Measurements from ENCODE around the gene GGNBP2. TPM values are rescaled to one million over a fixed set of nuclear protein-coding genes. Genes with fewer than 3 reads are reported as not detected.

The GGNBP2 gene
- total and polyA plus RNA-seq, 9 donors, result 45.1 to 92.1 (median 66.2) TPM

DNA sequence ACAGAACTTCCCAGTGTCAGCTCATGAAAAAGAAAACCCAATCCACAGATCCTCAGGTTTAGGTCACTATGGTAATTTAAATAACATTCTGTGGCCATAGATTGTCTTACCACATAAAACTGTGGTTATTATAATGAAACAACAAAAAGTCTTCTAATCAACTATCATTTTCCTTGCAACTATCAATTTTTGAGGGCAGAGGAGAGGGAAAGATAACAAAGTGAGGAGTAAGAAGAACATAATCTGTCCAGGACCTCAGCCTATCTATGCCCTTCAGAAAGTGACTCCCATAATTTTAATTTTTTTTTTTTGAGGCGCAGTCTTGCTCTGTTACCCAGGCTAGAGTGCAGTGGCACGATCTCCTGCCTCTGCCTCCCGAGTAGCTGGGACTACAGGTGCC, 4.0 kb upstream of the GGNBP2 start:
- H3K27me3 ChIP-seq, result no peaks in the 10 kb centered on the region
- intact Hi-C loops (cut with DNase I), result no loop called here
- 94 to 99% (median 97%) methylated on average over 3 of the region's 3 CpGs for WGBS, 3 donors
- no peak overlapping the region for H3K4me3 ChIP-seq
- H3K9me3 ChIP-seq, result no peaks in the 10 kb centered on the region
- peaks cover 4% of the 10 kb centered on the region for H3K4me1 ChIP-seq (ENCODE audit: insufficient read depth)
- DNase-seq, result no peak
- no peaks in the 10 kb centered on the region for H3K36me3 ChIP-seq
- no peak for TF ChIP-seq EP300 (IDR thresholded peaks at IDR 0.05)
- TF ChIP-seq POLR2A (IDR thresholded peaks at IDR 0.05), result no peak
- TF ChIP-seq, protein P1, sequence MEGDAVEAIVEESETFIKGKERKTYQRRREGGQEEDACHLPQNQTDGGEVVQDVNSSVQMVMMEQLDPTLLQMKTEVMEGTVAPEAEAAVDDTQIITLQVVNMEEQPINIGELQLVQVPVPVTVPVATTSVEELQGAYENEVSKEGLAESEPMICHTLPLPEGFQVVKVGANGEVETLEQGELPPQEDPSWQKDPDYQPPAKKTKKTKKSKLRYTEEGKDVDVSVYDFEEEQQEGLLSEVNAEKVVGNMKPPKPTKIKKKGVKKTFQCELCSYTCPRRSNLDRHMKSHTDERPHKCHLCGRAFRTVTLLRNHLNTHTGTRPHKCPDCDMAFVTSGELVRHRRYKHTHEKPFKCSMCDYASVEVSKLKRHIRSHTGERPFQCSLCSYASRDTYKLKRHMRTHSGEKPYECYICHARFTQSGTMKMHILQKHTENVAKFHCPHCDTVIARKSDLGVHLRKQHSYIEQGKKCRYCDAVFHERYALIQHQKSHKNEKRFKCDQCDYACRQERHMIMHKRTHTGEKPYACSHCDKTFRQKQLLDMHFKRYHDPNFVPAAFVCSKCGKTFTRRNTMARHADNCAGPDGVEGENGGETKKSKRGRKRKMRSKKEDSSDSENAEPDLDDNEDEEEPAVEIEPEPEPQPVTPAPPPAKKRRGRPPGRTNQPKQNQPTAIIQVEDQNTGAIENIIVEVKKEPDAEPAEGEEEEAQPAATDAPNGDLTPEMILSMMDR (IDR thresholded peaks at IDR 0.05), result no peak
- no peak overlapping the region for H3K27ac ChIP-seq

DNA sequence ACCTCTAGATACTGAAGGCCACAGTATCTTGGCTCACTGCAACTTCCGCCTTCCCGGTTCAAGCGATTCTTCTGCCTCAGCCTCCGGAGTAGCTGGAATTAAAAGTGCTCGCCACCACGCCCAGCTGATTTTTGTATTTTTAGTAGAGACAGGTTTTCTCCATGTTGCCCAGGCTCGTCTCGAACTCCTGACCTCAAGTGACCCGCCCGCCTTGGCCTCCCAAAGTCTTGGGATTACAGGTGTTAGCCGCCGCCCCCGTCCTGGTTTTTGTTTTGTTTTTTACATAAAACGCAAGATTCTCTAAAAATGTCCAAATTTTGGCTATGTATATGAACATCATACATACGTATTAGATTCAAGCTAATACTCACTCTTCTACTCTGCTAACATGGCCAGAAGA, 2.0 kb upstream of the GGNBP2 start:
- no peak for DNase-seq
- H3K27me3 ChIP-seq, result no peaks in the 10 kb centered on the region
- no peaks in the 10 kb centered on the region for H3K36me3 ChIP-seq
- peaks cover 3% of the 10 kb centered on the region for H3K4me1 ChIP-seq (ENCODE audit: insufficient read depth)
- H3K9me3 ChIP-seq, result no peaks in the 10 kb centered on the region
- no peak overlapping the region for H3K4me3 ChIP-seq
- whole genome bisulfite sequencing, 3 donors, result 88 to 91% (median 90%) methylated on average over 15 of the region's 15 CpGs
- no peak overlapping the region for H3K27ac ChIP-seq
- TF ChIP-seq, protein P1 (IDR thresholded peaks at IDR 0.05), result no peak
- TF ChIP-seq POLR2A (IDR thresholded peaks at IDR 0.05), result no peak
- TF ChIP-seq EP300 (IDR thresholded peaks at IDR 0.05), result no peak
- intact Hi-C loops (cut with DNase I), result no loop called here

DNA sequence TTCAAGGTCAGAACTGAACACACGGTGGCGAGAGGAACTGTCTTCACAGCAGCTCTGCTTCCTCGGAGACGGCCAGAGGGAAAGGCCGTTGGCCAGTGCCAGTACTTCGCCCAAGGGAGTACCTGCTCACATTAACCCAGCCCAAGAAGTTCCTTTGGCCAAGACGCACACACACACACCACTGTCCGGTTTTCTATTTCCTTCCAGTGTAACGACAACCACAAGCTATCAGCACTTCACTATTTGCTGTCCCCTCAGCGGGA, 744 bp upstream of the GGNBP2 start:
- Histone ChIP-seq H3K4me3 (peak overlapping the region; percentile 87), H3K27ac (peak overlapping the region; percentile 94 to 99), H3K9me3 (no peaks in the 10 kb centered on the region), H3K4me1 (ENCODE audit: insufficient read depth) (peaks cover 8% of the 10 kb centered on the region), H3K27me3 (no peaks in the 10 kb centered on the region), H3K36me3 (no peaks in the 10 kb centered on the region)
- intact Hi-C loops (cut with DNase I), result no loop called here
- WGBS, 3 donors, result 0 to 1% (median 1%) methylated on average over 10 of the region's 10 CpGs
- peak in 1 of 5 donors; percentile 39 for DNase-seq
- TF ChIP-seq POLR2A (IDR thresholded peaks at IDR 0.05), result no peak
- TF ChIP-seq, protein P1 (IDR thresholded peaks at IDR 0.05), result no peak

DNA sequence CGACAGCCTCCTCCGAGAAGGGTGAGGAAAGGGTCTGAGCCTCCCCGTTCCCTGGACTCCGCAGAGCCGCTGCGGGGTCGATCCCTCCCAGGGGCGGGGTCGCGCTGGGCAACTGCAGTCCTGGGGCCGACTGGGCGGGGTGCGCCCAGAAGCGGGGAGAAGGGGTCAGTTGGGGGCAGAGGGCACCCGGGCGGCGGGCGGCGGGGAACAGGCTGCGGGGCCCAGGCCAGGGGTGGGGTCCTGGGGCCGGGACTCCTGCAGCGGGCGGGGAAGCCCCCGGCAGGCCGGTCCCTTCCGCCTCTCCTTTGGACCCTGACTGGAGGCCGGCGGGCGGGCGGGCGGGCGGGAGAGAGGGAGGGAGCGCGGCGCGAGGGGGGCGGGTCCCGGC, 352 bp downstream of the GGNBP2 start:
- H3K4me3 ChIP-seq, result peak overlapping the region; percentile 87
- TF ChIP-seq POLR2A (IDR thresholded peaks at IDR 0.05) (no peak), EP300 (IDR thresholded peaks at IDR 0.05) (no peak)
- TF ChIP-seq, protein P1 (IDR thresholded peaks at IDR 0.05), result no peak
- no peaks in the 10 kb centered on the region for H3K27me3 ChIP-seq
- intact Hi-C loops (cut with DNase I), result no loop called here
- DNase-seq, result no peak
- H3K27ac ChIP-seq, result peak overlapping the region; percentile 94 to 99
- whole genome bisulfite sequencing, 3 donors, result 0 to 3% (median 1%) methylated on average over 8 to 36 of the region's 38 CpGs
- H3K4me1 ChIP-seq (ENCODE audit: insufficient read depth), result peaks cover 9% of the 10 kb centered on the region
- no peaks in the 10 kb centered on the region for H3K9me3 ChIP-seq
- H3K36me3 ChIP-seq, result no peaks in the 10 kb centered on the region
